T follicular helper cell (primary cell): ENCODE results near the gene AQP12B.

Experiments
- DNase-seq: peaks from one replicate; pipeline ENCODE4 v3.0.0-alpha.2; 2020; ENCODE audit warnings: low read depth

The AQP12B gene

DNA sequence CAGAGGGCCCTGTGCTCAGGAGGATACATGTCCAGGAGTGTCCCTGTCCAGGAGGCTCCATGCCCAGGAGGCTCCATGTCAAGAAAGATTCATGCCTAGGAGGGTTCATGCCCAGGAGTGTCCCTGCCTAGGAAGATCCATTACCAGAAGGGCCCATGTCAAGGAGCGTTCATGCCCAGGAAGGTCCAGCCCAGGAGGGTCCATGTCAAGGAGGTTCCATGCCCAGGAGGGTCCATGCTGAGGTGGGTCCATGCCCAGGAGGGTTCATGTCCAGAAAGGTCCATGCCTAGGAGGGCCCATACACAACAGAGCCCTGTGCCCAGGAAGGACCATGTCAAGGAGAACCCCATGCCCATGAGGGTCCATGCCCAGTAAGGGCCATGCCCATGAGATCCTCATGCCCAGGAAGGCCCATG is 50.4 kb downstream of the AQP12B start:
- DNase-seq = no peak

DNA sequence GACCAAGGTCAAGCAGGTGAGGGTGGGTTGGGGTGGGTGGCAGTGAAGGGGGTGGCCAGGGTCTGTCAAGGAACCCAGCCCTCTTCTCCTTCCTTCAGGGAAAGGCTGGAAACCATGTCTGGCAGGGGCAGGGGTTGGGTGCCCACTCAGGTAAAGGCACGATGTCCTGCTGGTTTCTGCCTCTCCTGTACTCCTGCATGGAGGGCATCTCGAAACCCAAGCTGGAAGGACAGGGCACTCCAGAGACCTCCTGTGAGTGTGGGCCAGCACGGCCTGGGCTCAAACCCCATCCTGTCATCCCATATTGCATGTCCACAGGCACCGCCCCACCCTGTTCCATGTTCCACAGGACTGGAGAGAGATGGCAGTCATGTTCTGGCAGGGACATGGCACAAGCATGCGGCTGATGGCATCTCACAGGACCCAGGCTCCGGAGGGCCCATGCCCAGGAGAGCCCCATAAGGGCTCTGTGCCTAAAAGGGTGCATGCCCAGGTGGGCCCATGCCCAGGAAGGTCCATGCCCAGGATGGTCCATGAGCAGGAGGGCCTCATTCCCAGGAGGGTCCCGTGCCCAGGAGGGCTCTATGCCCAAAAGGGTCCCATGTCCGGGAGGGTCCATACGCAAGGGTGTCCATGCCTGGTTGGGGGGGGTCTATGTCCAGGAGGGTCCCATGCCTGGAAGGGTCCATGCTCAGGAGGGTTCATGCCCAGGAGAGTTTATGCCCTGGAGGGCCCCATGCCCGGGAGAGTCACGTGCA is 51.0 kb downstream of the AQP12B start:
- no peak for DNase-seq

DNA sequence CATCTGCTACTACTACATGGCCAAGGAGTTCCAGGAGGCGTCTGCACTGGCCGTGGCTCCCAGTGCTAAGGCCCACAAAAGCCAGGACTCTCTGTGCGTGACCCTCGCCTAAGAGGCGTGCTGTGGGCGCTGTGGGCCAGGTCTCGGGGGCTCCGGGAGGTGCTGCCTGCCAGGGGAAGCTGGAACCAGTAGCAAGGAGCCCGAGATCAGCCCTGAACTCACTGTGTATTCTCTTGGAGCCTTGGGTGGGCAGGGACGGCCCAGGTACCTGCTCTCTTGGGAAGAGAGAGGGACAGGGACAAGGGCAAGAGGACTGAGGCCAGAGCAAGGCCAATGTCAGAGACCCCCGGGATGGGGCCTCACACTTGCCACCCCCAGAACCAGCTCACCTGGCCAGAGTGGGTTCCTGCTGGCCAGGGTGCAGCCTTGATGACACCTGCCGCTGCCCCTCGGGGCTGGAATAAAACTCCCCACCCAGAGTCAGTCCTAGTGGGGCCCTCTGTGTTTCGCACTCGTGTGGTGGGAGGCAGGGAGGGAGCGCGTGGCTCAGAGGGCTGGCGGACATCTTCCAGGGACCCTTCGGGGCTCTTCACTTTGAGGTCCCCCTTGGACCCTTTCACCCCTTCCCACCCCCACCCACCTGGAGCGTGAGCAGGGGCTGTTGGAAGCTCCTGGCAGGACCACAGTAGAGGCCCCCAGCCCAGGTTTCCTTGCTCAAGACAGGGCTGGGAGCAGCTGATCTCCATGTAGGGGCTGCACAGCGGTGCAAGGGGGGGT is 51.7 kb downstream of the AQP12B start:
- no peak for DNase-seq

DNA sequence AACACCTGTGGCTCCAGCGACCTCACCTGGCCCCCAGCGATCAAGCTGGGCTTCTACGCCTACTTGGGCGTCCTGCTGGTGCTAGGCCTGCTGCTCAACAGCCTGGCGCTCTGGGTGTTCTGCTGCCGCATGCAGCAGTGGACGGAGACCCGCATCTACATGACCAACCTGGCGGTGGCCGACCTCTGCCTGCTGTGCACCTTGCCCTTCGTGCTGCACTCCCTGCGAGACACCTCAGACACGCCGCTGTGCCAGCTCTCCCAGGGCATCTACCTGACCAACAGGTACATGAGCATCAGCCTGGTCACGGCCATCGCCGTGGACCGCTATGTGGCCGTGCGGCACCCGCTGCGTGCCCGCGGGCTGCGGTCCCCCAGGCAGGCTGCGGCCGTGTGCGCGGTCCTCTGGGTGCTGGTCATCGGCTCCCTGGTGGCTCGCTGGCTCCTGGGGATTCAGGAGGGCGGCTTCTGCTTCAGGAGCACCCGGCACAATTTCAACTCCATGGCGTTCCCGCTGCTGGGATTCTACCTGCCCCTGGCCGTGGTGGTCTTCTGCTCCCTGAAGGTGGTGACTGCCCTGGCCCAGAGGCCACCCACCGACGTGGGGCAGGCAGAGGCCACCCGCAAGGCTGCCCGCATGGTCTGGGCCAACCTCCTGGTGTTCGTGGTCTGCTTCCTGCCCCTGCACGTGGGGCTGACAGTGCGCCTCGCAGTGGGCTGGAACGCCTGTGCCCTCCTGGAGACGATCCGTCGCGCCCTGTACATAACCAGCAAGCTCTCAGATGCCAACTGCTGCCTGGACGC is 52.5 kb downstream of the AQP12B start:
- no peak for DNase-seq

DNA sequence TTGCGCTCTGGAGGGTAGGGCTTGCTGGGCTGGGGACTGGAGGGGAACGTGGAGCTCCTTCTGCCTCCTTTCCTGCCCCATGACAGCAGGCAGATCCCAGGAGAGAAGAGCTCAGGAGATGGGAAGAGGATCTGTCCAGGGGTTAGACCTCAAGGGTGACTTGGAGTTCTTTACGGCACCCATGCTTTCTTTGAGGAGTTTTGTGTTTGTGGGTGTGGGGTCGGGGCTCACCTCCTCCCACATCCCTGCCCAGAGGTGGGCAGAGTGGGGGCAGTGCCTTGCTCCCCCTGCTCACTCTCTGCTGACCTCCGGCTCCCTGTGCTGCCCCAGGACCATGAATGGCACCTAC is 53.1 kb downstream of the AQP12B start:
- no peak for DNase-seq

DNA sequence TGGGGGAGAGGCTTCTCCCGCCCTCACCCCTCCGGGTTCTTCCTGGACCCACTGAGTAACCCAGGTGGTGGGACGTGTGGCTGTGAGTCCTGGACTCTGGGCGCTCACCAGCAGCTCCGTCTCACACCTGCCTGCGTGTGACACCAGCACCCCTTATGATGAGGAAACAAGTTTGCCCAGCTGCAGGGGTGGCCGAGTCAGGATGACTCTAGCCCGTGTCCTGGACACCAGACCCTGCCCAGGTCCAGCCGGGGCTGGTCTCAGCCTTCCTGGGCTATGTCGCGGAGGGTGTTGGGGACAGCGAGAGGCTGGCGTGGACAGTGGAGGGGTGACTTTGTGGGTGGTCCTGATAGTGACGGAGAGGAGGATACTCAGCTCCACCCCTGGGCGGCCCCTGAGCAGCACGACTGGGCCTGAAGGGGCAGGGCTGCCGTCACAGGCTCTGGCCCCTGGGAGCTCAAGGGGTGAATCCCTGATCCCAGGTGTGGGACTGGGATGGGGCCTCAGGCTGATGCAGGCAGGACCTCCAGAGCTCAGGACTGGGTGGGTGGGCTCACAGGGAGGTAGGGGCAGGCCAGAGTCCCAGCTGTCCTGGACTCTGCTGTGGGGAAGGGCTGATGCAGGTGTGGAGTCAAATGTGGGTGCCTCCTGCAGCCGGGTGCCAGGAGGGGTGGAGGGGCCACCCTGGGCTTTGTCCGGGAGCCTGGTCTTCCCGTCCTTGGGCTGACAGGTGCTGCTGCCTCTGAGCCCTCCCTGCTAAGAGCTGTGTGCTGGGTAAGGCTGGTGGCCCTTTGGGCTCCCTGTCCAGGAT is 53.7 kb downstream of the AQP12B start:
- no peak for DNase-seq

DNA sequence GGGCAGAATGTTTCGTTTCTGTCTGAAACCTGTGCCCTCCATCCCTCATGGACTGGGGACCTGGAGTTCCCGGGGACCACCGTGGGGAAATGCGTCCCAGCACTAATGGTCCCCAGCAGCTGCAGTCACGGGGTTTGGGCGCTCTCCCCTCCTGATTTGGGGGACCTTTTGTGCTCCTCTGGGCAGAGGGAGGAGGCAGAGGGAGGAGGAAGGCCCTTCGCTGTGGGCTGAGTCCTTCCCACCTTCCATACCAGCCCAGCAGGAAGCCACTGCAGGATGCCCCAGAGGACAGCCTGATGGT is 54.2 kb downstream of the AQP12B start:
- no peak for DNase-seq

DNA sequence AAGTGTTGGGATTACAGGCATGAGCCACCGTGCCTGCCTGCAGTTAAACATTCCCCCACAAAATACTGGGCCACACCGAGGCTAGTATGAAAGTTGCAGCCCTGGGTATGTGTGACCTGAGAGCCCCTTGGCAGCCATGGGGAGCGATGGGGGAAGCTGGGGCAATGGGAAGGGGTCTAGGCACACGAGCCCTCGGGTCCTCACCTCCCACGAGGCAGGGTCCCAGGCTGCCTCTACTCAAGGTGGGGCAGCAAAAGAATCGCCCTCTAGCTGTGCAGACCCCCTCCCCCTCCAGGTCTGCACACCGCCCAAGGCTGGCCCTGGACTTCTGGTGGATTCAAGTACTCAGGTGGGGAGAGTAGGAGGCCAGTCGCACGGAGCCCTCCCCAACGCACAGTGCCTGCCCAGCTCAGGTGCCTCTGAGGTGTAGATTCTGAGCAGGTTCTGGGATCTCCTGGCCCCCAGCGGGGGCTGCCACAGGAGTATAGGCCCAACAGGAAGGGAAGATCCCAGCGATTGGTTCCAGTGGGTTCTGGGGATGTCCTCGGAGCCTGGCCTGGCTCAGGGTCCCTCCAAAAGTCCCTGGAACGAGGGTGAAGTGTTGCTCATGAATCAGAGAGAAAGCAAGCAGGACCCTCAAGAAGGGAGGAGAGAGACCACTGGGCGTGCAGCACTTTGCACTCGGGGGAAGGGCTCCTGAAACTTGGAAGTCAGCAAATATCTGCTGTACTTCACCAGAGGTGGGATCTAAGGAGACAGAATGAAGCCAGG is 54.8 kb downstream of the AQP12B start:
- DNase-seq = no peak

DNA sequence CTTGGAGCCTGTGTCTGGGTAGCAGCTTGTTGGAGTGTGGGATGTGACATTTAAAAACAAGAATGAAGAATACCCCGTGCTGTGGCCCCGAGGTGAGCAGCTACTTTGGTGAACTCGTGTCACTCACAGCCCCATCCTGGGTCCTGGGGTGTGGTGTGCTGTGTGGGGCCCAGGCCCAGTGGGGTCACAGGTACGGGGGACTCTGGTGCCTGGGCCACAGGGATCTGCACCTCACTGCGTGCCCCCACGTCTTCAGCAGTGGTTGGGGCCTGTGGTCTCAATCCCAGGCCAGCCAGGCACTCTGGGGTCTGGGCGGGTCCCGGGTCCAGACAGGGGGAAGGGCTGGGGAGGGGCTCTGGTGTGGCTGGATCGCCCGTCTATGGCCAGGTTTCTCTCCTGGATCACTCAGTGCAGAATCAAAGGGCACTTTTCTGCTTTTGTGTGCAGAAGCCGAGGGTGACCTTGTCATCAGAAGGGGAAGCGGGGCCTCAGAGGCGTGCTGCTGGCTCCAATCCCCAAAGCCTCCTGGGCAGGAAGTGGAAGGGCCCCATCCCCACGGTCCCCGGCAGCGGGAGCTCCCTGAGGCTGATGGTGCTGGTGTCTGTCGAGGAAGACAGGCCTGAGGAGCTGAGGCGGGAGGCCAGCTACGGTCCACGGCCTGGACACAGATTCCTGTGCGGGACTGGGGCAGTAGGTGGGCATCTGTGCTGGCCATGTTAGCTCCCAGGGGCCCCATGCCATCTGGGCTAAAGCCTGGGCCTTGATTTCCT is 56.0 kb downstream of the AQP12B start:
- no peak for DNase-seq
